HG03097 (cell line): ENCODE measurements around the gene PCYT2.

Experiments used
- ATAC-seq: cut with Tn5 transposase; IDR thresholded peaks from one replicate; pipeline ENCODE4 v1.9.1; 2021; ENCODE audit not compliant: unreplicated experiment, low FRiP score

Gene PCYT2

DNA sequence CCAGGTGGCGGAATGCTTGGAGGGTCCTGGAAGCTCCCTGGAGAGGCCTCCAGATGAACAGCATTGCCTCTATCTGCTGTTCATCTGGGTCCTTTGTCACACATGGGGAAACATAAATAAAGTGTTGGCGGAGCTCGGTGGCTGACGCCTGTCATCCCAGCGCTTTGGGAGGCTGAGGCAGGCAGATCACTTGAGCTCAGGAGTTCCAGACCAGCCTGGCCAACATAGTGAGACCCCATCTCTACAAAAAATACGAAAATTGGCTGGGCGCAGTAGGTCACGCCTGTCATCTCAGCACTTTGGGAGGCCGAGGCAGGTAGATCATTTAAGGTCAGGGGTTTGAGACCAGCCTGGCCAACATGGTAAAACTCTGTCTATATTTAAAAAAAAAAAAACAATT lies 33.7 kb upstream of the PCYT2 start:
- no peak for ATAC-seq

DNA sequence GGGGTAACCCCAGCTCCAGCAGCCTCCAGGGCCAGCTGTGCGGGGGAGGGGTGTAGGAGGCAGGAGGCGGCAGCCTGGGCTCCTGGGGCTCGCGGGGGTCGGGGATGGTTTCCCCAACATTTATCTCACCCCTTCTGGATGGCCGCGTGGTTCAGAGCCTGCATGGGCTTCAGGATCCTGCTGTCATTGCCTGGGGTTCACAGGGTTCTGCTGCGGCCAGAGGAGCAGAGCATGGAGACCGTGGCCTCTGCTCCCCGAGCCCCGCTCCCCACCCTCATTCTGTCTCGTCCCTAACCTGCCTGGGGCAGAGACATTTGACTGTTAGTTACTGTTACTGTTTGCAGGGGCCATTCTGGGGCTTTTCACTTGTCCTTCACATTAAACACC lies 31.0 kb upstream of the PCYT2 start:
- ATAC-seq = no peak

DNA sequence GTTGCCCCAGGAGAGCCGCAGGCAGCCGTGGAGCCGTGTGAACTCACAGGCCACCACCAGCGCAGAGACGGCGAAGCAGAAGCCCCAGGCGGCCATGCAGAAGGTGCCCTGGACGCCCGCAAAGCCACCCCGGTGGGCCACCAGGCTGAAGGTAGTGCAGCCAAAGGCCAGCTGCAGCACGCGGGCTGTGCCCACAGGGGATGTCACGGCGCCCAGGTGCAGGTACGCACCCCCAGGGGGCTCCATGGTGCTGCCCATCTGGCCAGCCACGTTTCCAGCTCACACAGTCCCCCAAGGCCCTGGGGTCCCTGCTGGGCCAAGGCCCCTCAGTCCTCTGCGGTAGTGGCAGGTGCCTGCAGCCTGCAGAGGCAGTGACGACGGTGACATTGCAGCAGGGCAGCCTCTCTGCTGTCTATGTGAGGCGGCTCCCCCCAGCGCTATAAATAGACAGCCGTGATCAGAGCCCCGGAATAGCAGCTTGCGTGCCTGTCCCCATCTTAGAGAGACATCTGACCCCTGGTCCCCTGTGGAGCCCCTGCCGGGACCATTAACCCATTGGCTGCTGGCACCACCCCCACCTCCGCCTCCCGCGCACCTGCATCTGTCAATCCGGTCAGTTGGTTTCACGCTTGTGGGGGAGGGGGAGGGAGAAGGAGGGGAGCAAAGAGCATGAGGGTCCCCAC lies 30.4 kb upstream of the PCYT2 start:
- ATAC-seq = no peak

DNA sequence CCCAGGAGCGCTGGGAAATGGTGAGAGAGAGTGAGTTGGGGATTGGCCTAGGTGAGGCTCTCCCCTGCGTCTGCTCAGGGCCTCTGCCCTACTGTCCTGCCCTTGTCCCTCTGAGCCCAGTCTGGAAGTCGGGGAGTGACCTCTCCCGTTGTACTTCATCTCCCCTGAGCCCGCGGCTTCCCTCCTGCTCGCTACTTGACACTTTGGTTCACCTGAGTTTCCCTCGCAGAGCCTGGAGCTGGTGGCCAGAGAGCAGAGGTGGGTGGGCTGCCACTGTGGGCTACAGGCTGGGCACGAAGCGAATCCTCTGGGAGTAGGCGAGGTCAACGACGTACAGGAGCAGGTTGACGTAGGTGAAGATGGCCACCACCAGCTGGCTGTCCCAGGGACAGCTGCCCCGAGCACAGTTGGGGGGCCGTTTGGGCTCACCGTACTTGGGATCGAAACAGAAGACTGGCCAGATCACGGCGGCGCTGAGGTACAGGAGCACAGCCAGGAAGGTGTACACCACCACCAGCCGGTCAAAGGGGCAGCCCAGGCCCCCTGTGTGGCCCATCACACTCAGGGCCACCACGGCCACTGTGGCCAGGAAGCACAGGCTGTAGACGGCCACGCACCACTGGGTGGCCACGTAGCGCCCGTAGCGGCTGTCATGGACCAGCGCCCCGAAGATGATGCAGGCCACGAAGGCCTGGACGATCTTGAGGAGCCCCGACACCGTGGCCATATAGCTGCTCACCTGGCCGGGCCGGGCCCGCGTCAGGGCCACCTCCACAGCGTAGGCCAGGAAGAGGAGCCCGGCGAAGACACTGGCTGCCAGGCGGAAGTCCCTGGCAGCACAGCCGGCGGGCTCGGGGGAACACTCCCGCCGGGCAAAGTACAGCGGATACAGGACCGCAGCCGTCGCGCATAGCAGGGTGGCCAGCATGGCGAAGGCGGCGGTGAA lies 29.6 kb upstream of the PCYT2 start:
- ATAC-seq = no peak

DNA sequence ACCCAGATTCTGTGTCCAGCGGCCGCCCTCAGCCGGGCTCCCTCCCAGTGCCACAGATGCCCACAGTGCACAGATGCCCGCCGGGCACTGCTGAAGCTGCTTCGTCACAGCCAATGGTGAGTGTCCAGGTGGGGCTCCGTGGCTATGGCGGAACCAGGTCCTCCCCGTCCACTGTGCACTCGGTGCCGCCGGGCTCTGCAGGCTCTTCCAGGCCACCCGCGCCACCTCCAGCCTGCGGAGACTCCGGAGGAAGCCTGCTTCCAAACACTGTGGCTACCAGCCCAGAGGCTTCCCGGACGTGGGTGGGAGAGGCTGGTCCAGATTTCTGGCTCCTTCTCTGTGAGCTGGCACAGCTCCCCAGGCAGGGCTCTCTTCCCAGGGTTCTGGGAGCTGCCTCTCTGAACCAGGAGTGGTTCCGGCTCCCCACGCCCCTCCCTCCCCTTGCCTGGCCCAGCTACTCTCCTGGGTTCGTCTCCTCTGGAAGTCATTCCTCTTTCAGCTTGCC lies 28.7 kb upstream of the PCYT2 start:
- ATAC-seq = no peak

DNA sequence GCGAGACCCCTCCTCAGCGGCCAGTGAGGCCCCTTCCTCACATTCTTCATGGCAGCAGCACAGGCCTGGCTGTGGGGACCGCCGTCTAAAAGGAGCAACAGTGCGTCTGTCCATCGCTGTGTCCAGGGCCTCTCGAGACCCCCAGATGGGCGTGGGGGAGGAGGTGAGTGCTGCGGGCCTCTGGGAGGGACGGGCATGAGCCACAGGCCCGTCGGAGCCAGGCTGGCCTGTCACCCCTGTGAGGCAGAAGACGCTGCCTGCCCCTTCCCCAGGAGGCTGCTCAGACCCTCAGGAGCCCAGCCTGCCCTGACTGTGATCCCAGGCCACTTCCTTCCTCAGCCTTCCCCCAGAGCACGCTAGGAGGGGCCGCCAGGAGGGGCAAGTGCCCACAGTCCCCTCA lies 28.0 kb upstream of the PCYT2 start:
- ATAC-seq = no peak

DNA sequence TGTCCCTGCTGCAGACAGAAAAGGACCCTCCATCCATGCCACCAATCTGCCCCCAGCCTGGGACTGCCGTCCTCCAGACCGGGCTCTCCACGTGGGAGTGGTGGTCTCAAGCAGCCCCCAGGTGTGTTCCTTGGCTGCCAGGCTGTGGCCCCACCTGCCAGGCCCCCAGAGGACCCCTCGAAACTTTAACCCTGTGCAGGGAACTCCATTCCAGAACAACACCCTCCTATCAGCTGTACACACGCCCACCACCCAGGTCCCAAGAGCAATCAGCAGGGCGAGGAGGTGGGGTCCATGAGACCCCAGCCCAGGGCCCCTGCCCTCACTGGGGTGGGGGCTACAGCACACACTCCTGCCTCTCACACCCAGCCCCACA lies 24.5 kb upstream of the PCYT2 start:
- no peak for ATAC-seq

DNA sequence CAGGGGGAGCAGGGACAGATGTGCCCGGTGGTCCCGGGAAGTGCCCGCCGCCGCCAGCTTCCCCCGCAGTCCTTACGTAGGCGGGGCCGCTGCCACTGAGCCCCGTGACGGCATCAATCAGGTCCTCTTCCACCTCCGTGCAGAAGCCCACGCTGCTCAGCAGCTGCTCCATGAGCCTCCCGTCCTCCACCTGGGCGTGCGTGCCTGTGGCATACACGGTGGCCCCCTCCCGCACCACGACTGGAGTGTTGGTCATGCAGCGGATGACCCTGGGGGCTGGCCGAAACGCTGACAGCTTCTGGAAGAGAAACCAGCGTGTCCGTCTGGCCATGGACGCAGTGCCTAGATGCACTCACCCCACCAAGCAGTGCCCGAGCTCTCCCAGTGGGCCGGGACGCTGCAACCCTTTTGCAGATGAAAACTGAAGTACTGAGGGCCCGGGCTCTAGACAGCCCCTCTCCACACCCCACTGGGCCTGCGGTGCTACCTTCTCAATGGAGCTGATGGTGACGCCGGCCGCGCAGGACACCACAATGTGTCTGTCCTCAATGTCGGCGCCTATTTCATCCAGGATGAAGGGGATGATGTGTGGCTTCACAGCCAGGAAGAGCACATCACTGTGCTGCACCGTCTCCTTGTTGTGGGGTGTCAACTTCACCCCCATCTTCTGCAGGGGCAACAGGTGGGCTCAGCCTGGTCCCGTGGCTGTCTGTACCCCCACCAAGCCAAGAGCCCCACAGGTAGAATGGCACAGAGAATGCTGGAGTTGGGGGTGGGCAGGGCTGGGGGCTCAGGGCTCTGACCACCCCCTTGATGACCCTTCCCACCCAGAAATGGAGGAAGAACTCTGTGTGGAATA lies 23.9 kb upstream of the PCYT2 start:
- ATAC-seq = no peak

DNA sequence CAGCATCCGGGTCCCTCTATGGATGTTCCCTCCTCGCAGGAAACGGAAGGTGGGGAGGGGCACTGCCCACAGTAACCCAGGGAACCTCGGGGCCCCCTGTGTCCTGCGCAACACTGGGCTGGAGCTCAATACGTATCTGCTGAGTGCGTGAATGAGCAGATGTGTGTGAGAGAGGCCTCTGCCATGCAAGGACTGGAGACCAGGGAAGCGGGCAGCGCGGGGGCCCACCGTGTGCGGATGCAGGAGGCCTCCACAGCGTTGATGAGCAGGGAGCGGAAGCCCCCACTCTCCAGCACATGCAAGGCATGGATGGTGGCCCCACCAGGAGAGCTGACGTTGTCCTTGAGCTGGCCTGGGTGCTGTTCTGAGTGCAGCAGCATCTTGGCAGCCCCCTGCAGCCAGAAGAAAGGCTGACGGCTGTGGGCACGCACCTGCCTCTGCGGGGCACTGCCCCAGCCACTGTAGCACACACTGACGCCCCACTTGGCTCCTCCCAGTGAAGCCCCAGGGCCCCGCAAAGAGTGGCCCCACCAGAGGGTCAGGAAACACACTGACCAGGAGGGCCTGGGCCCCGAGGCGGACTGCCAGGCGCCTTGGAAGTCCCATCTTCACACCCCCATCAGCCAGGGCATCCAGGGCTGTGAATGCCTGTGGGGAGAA lies 23.0 kb upstream of the PCYT2 start:
- ATAC-seq = no peak

DNA sequence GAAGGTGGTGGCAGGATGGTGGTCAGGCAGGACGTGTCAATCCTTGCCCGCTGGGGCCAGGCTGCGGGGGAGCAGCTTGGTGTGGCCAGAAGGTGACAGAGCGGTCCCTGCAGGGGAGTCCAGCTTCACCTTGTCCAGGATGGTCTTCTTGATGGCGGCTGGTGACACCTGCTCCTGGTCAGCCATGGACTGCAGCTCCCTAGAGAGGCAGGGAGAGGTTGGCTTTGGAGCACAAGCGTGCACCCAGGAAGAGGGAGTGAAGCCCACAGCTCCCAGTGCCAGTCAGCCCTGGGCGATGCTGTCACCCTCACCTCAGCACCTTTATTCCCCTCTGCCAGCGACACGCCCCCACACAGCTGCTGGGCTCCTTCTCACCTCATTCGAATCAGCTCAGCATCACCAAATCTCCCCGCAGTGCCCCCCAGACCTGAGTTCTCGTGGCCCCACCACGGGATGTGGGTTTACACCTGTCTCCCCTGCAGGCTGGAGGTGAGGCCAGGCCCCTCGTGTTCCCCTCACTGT lies 22.0 kb upstream of the PCYT2 start:
- ATAC-seq = no peak

DNA sequence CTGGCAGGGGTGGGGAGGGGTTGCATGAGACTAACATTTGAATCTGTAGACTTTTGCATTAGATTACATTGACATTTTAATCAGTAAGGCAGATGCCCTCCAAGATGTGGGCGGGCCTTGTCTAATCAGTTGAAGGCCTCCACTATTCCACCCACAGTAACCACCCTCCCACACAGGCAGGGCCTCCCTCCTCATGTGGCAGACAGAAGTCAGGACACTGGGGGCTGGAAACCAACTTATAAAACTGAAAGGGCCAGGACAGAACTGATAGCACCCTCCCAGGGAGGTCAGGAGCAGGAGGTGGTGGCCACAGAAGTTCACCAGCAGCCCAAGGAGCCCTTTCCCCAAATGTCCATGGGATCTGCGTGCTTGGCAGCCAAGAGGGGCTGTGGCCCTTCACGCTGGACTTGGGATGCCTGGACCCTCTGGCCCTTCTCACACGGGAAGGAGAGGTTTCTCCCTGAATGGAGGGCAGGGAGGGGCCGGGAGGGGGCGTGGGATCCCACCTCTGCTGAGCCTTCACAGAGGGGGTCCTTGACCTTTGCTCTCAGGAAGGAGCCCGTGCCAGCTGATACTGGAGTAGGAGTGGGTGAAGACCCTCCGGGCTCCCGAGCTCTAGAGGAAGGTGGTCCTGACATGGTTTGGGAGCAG lies 21.3 kb upstream of the PCYT2 start:
- ATAC-seq = no peak

DNA sequence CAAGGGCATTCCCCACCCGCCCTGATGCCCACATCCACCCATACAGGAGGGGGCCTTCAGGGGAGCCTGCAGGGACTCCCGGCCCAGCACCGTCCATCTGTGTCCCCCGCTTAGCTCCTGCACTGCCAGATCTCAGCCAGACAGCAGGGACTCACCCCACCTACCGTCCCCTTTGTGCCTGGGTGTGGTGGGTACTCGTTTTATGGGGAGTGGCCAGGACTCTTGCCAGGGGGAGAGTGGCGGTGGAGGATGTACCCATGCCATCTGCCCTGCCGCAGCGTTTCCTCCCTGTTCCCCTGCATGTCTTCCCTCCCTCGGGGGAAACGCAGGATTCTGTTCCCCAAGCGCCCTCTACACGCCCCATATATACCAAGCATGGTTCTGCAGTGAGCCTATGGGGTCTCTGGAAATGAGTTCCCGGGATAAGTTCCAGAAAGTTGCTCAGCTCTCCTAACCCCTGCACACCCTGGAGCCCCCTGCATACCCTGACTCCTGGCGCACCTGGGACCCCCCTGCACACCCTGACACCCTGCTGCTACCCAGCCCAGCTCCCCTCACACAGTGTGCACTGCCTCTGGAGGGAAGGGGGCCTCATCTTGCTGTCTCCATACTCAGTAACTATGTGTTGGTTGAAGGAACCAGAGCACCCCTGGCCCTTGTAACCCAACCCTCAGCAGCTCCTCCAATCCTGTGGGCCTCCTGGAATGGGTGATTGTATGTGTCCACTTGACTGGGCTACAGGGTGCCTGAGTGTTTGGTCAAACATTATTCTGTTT lies 20.5 kb upstream of the PCYT2 start:
- ATAC-seq = no peak

DNA sequence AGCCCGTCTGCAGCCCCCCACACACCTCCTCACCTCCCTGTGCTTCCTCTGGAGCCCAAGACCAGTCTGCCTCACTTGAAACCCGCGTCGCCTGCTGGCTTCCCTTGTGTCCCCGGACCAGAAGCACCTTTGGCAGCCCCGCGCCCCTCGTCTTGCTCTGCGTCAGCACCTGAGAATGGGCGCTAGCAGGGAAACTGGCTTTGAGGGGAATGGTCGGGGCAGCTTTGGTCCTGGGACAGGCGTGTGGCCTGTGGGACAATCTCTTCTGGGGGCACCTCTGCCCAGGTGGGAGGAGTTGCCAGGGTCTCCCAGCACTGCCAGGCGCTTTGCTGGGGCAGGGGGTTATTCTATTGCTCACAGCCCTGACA lies 20.0 kb upstream of the PCYT2 start:
- ATAC-seq = no peak

DNA sequence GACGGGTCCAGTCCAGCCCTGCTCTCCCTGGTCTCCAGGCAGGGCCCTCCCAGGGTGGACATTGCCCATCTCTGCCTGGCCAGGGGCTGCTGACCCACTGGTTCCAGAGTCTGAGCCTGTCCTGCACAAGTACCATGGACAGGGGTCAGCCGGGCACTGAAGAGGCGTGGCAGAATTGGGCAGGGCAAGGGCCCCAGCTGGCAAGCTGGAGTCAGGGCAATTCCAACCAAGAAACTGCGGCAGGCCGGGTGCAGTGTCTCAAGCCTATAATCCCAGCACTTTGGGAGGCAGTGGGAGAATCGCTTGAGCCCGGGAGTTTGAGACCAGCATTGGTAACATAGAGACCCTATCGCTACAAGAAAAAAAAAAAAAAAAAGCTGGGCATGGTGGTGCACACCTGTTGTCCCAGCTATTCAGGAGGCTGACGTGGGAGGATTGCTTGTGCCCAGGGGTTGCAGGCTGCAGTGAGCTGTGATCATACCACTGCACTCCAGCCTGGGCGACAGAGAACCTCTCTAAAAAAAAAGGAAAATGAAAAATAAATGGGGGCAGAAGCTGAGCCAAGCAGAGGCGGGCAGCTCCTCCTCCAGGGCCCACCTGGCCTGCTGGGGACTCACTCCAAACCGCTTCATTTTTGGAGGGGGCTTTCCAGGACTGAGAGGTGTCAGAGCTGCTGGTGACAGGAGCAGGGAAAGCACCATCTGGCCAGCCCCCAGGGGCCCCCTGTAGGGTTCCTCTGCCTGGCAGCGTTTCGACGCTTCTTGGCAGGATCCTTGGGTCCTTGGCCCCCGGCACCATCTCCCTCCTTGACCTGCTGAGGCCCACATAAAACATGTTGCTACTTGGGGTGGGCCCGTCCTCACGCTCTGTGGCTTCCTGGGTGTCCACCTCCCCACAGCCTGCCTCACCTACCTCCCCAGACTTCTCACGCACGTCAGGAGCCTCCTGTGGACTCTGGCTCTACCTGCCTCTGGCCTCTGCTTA lies 19.2 kb upstream of the PCYT2 start:
- no peak for ATAC-seq

DNA sequence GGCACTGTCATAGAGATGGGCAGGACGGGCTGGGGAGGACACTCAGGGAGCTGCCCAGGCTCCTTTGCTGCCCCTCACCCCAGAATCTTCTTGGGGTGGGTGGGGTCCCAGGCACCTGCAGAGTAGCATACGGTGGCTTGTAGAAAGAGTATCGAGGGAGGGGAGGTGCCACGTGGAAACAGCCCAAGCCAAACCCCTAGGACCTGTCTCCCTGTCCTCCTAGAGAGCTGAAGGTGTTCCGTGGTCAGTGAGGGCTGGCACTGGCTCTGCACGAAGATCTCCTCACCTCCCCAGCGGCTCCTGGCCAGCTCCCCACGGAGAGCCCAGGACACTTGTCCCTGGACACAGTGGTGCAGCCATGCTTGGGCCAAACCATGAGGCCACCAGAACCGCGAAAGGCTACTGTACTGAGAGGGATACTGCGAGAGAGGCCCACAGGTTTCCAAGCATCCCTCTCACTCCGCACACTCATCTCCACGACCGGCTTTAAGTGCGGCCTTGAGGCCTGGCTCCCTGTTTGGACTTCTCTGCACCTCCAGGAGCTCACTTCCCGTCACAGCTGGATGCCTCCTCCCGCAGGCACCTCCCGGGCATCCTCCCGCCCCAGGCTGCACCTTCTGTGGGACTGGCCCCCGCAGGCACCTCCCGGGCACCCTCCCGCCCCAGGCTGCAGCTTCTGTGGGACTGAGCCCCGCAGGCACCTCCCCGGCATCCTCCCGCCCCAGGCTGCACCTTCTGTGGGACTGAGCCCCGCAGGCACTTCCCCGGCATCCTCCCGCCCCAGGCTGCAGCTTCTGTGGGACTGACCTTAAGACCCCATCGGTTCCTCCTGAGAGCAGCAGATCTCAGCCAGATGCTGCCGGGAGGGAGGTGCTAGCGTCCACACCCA lies 18.3 kb upstream of the PCYT2 start:
- no peak for ATAC-seq

DNA sequence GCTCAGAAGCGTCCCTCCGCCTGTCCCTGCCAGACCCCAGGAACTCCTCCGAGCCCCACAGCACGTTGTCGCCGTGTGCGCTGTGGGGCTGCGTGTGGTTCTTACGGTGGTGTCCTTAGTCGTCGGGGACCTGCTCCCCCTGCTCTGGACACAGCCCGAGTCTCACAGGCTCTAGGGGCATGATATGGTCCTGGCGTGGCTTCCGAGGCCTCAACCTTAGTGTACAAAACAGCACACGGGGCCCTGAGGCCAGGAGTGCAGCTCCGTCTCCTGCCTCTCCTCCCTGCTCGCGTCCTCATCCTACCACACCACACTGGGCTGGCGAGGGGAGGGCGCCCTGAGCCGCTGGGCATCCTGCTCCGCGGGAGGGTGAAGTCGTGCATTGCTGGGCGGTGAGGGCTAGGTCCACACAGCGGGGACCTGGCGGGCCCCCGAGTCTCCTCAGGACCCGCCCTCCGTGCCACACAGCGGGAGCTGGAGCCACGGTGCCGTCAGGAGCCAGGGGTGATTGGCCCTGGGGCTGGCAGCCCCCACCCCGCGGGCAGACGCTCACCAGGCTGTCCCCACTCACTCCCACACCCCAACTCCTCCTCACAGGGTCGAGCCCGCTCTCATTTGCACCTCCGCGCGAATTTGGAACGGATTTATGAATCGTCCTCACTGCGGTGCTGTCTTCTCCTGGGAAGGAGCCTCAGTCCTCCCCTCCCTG lies 17.5 kb upstream of the PCYT2 start:
- no peak for ATAC-seq
